ENCODE measurements around the gene FARP2. TPM values are rescaled to one million over a fixed set of nuclear protein-coding genes. Genes with fewer than 3 reads are reported as not detected.

FARP2 gene
- total and polyA plus RNA-seq, 2 donors (not counting 1 experiment from before 2014, with no cell fraction given), result 28.2 to 41.0 TPM

DNA sequence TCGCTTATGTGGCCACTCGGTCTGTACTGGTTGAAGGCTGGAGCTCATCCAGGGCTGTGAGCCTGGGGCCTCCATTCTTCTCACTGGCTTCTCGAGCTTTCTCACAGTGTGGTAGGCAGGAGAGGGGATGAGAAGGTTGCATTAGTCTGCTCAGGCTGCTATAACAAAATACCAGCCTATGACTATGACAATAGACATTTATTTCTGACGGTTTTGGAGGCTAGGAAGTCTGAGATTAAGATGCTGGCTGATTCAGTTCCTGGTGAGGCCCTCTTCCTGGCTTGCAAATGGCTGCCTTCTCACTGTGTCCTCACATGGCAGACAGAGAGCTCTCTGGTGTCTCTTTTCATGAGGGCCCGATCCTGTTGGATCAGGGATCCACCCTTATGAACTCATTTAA lies 158.5 kb downstream of the FARP2 start:
- H3K79me2 ChIP-seq (ENCODE audit: control insufficient read depth, insufficient read depth, low read length), result no peaks in the 10 kb centered on the region
- no peaks in the 10 kb centered on the region for H3K36me3 ChIP-seq (ENCODE audit: control insufficient read depth, insufficient read depth, low read length)
- no peak overlapping the region for H2AFZ ChIP-seq (ENCODE audit: low read length)
- TF ChIP-seq EZH2 (IDR thresholded peaks at IDR 0.05; ENCODE audit: low read length, missing control alignments) (no peak), CTCF (conservative IDR thresholded peaks at IDR 0.05 in 1 of 2, IDR thresholded peaks at IDR 0.05 in 1 of 2; ENCODE audit: low read depth in 1 of 2, low read length in 2 of 2) (no peak)
- no peak overlapping the region for H3K9ac ChIP-seq (ENCODE audit: insufficient read depth, low read length)
- H4K20me1 ChIP-seq (ENCODE audit: control insufficient read depth, extremely low read depth, insufficient read depth, low read length), result no peaks in the 10 kb centered on the region
- DNase-seq (ENCODE audit: low read depth in 2 of 2), result peak in 1 of 2 donors; percentile 20
- no peaks in the 10 kb centered on the region for H3K4me1 ChIP-seq (ENCODE audit: control insufficient read depth, extremely low read depth, insufficient read depth, low read length)
- H3K4me3 ChIP-seq (replicated peaks in 1 of 4; ENCODE audit: control extremely low read depth in 1 of 4, insufficient read depth in 1 of 4, low read depth in 3 of 4, low read length in 4 of 4), result no peak overlapping the region
- no peak overlapping the region for H3K27ac ChIP-seq (ENCODE audit: insufficient read depth, low read length)
- no peaks in the 10 kb centered on the region for H3K9me3 ChIP-seq (ENCODE audit: control insufficient read depth, insufficient read depth, low read depth, low read length)
- no peak overlapping the region for H3K4me2 ChIP-seq (ENCODE audit: extremely low read depth, insufficient read depth, low read length)
- H3K27me3 ChIP-seq (ENCODE audit: control insufficient read depth, insufficient read depth, low read length), result no peaks in the 10 kb centered on the region

DNA sequence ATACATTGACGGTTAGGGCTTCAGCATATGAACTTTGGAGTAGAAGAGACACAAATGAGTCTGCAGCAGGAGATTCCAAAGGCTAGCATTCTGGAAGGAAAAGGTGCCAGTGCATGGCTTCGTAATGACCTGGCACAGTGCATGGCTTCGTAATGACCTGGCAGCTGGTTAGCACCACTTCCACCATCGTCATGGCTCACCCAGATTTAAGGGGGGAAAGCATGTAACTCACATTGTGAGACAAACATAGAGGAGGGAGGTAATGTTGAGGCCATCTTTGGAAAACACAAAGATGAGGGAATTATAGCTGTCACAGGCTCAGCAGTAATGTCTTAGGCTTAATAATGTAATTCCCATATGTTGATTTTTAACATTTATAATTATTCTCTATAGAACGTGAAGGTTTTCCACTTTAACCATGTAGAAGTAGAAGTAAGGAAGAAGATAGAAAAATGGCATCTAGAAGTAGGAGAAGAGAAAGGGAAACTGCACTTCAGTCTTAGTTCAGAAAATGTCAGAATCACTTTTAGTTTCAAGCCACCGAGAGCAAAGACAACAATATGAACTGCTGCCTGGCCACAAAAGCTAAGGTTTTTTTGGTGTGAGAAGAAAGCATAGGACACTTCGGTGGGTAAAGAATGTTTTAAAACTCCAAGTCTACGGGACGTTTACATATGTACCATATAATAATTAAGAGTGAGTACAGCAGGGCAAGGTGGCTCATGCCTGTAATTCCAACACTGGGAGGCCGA lies 159.1 kb downstream of the FARP2 start:
- H3K27ac ChIP-seq (ENCODE audit: insufficient read depth, low read length), result no peak overlapping the region
- DNase-seq (ENCODE audit: low read depth in 2 of 2), result no peak

GRCh38 chr2:241516520-241516965 lies 160.5 kb downstream of the FARP2 start:
- Histone ChIP-seq H3K36me3 (ENCODE audit: control insufficient read depth, insufficient read depth, low read length) (no peaks in the 10 kb centered on the region), H3K27ac (ENCODE audit: insufficient read depth, low read length) (no peak overlapping the region), H3K4me3 (replicated peaks in 1 of 4; ENCODE audit: control extremely low read depth in 1 of 4, insufficient read depth in 1 of 4, low read depth in 3 of 4, low read length in 4 of 4) (no peak overlapping the region), H2AFZ (ENCODE audit: low read length) (no peak overlapping the region), H3K27me3 (ENCODE audit: control insufficient read depth, insufficient read depth, low read length) (no peaks in the 10 kb centered on the region), H4K20me1 (ENCODE audit: control insufficient read depth, extremely low read depth, insufficient read depth, low read length) (no peaks in the 10 kb centered on the region), H3K9me3 (ENCODE audit: control insufficient read depth, insufficient read depth, low read depth, low read length) (no peaks in the 10 kb centered on the region), H3K79me2 (ENCODE audit: control insufficient read depth, insufficient read depth, low read length) (no peaks in the 10 kb centered on the region), H3K9ac (ENCODE audit: insufficient read depth, low read length) (no peak overlapping the region), H3K4me2 (ENCODE audit: extremely low read depth, insufficient read depth, low read length) (no peak overlapping the region), H3K4me1 (ENCODE audit: control insufficient read depth, extremely low read depth, insufficient read depth, low read length) (no peaks in the 10 kb centered on the region)
- TF ChIP-seq CTCF (conservative IDR thresholded peaks at IDR 0.05 in 1 of 2, IDR thresholded peaks at IDR 0.05 in 1 of 2; ENCODE audit: low read depth in 1 of 2, low read length in 2 of 2), result no peak
- no peak for TF ChIP-seq EZH2 (IDR thresholded peaks at IDR 0.05; ENCODE audit: low read length, missing control alignments)
- DNase-seq (ENCODE audit: low read depth in 2 of 2), result no peak

More for the DNA sequence above, 159.1 kb downstream of the FARP2 start:
- H3K27me3 ChIP-seq (ENCODE audit: control insufficient read depth, insufficient read depth, low read length), result no peaks in the 10 kb centered on the region
- TF ChIP-seq EZH2 (IDR thresholded peaks at IDR 0.05; ENCODE audit: low read length, missing control alignments) (no peak), CTCF (conservative IDR thresholded peaks at IDR 0.05 in 1 of 2, IDR thresholded peaks at IDR 0.05 in 1 of 2; ENCODE audit: low read depth in 1 of 2, low read length in 2 of 2) (no peak)
- H3K4me1 ChIP-seq (ENCODE audit: control insufficient read depth, extremely low read depth, insufficient read depth, low read length), result no peaks in the 10 kb centered on the region
- H2AFZ ChIP-seq (ENCODE audit: low read length), result no peak overlapping the region
- no peaks in the 10 kb centered on the region for H3K79me2 ChIP-seq (ENCODE audit: control insufficient read depth, insufficient read depth, low read length)
- no peak overlapping the region for H3K9ac ChIP-seq (ENCODE audit: insufficient read depth, low read length)
- no peak overlapping the region for H3K4me3 ChIP-seq (replicated peaks in 1 of 4; ENCODE audit: control extremely low read depth in 1 of 4, insufficient read depth in 1 of 4, low read depth in 3 of 4, low read length in 4 of 4)
- H4K20me1 ChIP-seq (ENCODE audit: control insufficient read depth, extremely low read depth, insufficient read depth, low read length), result no peaks in the 10 kb centered on the region
- H3K4me2 ChIP-seq (ENCODE audit: extremely low read depth, insufficient read depth, low read length), result no peak overlapping the region
- no peaks in the 10 kb centered on the region for H3K9me3 ChIP-seq (ENCODE audit: control insufficient read depth, insufficient read depth, low read depth, low read length)
- H3K36me3 ChIP-seq (ENCODE audit: control insufficient read depth, insufficient read depth, low read length), result no peaks in the 10 kb centered on the region
